Tibial artery (tissue), 4 donors: ENCODE data around the gene RPL35A.
"Not testable (repeated sequence)": the region's sequence is repeated elsewhere in the genome, so short reads cannot be mapped to it uniquely, and the experiment has no call there.

ENCODE experiments used
- DNase-seq, 2 donors: peaks; one replicate each; pipeline ENCODE4 v3.0.0-alpha.2; 2019
- H3K27ac ChIP-seq, 2 donors: fragments of 200-600 bp; sonication (generic) in 1 of 2; 1 replicate in 1 of 2; 2 replicates in 1 of 2; pipeline ENCODE4 v1.5.1; 2018 to 2019; ENCODE audit warnings: mild to moderate bottlenecking in 1 of 2
- H3K27me3 ChIP-seq, 2 donors: fragments of 200-600 bp; sonication (generic) in 1 of 2; one replicate each; pipeline versions ENCODE4 v1.5.1 to v1.6.0; 2016 to 2019
- H3K36me3 ChIP-seq, 3 donors: fragments of 200-600 bp; sonication (generic) in 2 of 3; one replicate each; pipeline ENCODE4 v1.5.1; 2016 to 2019; ENCODE audit warnings: mild to moderate bottlenecking in 2 of 3
- H3K4me1 ChIP-seq, 4 donors: fragments of 200-600 bp; sonication (generic) in 2 of 4; 1 replicate in 3 of 4; 2 replicates in 1 of 4; pipeline ENCODE4 v1.5.1; 2016 to 2019
- H3K4me3 ChIP-seq, 2 donors: fragments of 200-600 bp; sonication (generic) in 1 of 2; 1 replicate in 1 of 2; 2 replicates in 1 of 2; pipeline ENCODE4 v1.5.1; 2018 to 2019; ENCODE audit warnings: mild to moderate bottlenecking in 2 of 2
- H3K9me3 ChIP-seq, 3 donors: fragments of 200-600 bp; sonication (generic) in 1 of 3; one replicate each; pipeline ENCODE4 v1.5.1; 2016 to 2019
- CTCF ChIP-seq, 2 experiments: fragments of 200-600 bp in 1 of 2; fragments of 450-650 bp in 1 of 2; IDR thresholded peaks; one replicate each; pipeline ENCODE4 v1.5.1; 2017 to 2019; ENCODE audit warnings: antibody characterized with exemption in 2 of 2, mild to moderate bottlenecking in 1 of 2, moderate library complexity in 1 of 2
- intact Hi-C: fragments of 100-400 bp; cut with DNase I; formaldehyde crosslinking; loops from one replicate; pipeline ENCODE4 v1.15.0; 2023; ENCODE audit warnings: low total_unique reads

Gene RPL35A

GRCh38 chr3:197955892-197956477 is 6.0 kb downstream of the RPL35A start:
- no peak for TF ChIP-seq CTCF (IDR thresholded peaks at IDR 0.05)
- Histone ChIP-seq H3K4me3 (no peak overlapping the region), H3K4me1 (peaks cover 0 to 46% (median 34%) of the 10 kb centered on the region in 4 donors), H3K36me3 (peaks cover 49 to 65% (median 55%) of the 10 kb centered on the region in 3 donors), H3K27ac (no peak overlapping the region), H3K27me3 (no peaks in the 10 kb centered on the region), H3K9me3 (no peaks in the 10 kb centered on the region)
- intact Hi-C loops, result no loop called here
- no peak for DNase-seq

DNA sequence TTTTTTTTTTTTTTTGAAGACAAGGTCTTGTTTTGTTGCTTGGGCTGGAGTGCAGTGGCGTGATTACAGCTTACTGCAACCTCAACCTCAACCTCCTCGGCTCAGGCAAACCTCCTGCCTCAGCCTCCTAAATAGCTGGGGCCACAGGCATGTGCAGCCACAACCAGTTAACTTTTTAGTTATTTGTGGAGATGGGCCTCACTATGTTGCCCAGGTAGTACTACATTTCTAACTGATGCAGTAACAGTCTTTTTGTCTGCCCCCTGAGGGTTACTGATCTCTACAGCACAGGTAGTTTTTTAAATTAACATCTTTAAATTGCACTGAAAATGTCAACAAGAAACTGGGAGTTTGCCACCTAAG is 6.6 kb downstream of the RPL35A start:
- Histone ChIP-seq H3K27ac (no peak overlapping the region), H3K4me1 (peaks cover 0 to 46% (median 33%) of the 10 kb centered on the region in 4 donors), H3K36me3 (peaks cover 44 to 59% (median 51%) of the 10 kb centered on the region in 3 donors), H3K4me3 (no peak overlapping the region), H3K9me3 (no peaks in the 10 kb centered on the region), H3K27me3 (no peaks in the 10 kb centered on the region)
- no peak for TF ChIP-seq CTCF (IDR thresholded peaks at IDR 0.05)
- intact Hi-C loops, result no loop called here
- no peak for DNase-seq

- Histone ChIP-seq H3K4me1 (peaks cover 0 to 34% (median 23%) of the 10 kb centered on the region in 4 donors), H3K27me3 (no peaks in the 10 kb centered on the region), H3K4me3 (no peak overlapping the region), H3K27ac (peak overlapping the region in 1 of 2 donors; percentile 1), H3K9me3 (no peaks in the 10 kb centered on the region), H3K36me3 (peaks cover 33 to 48% (median 39%) of the 10 kb centered on the region in 3 donors)
- intact Hi-C loops, result no loop called here
- no peak for DNase-seq
- no peak for TF ChIP-seq CTCF (IDR thresholded peaks at IDR 0.05)
Observed at GRCh38 chr3:197957790-197958133, 7.8 kb downstream of the RPL35A start.

- H3K27ac ChIP-seq, result peak overlapping the region in 1 of 2 donors; percentile 1
- H3K9me3 ChIP-seq, result no peaks in the 10 kb centered on the region
- intact Hi-C loops, result no loop called here
Observed at GRCh38 chr3:197958346-197958745, 8.4 kb downstream of the RPL35A start.

GRCh38 chr3:197958848-197959247 is 8.9 kb downstream of the RPL35A start:
- H3K9me3 ChIP-seq, H3K4me3 ChIP-seq, H3K27me3 ChIP-seq, DNase-seq, intact Hi-C loops: not testable (repeated sequence)
- Histone ChIP-seq H3K36me3 (peaks cover 23 to 37% (median 28%) of the 10 kb centered on the region in 3 donors), H3K4me1 (peaks cover 0 to 24% (median 14%) of the 10 kb centered on the region in 4 donors), H3K27ac (peak overlapping the region; percentile 66 to 73)

More at GRCh38 chr3:197958346-197958745, 8.4 kb downstream of the RPL35A start:
- Histone ChIP-seq H3K4me1 (peaks cover 0 to 29% (median 18%) of the 10 kb centered on the region in 4 donors), H3K4me3 (no peak overlapping the region), H3K36me3 (peaks cover 28 to 42% (median 33%) of the 10 kb centered on the region in 3 donors), H3K27me3 (no peaks in the 10 kb centered on the region)
- no peak for DNase-seq
- TF ChIP-seq CTCF (IDR thresholded peaks at IDR 0.05), result no peak

DNA sequence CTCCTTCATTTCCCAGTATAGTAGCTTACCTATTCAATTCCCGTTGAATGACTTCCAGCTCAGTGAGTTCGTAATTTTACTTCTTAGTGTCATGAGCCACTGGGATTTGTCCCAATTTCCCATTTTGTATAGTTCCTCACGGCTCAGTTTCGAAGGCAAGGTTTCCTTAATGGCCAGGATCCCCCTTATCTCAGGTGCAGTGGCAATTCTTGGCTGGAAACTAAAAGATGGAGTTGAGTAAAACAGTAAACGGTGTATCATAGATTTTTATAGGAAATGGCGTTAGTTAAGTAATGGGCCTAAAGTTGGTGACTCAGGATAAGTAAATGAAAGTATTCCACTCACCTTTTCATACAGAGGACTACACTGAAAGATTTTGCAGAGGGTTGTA is 9.5 kb downstream of the RPL35A start:
- Histone ChIP-seq H3K27me3 (no peaks in the 10 kb centered on the region), H3K4me1 (peaks cover 0 to 20% (median 13%) of the 10 kb centered on the region in 4 donors), H3K4me3 (peak overlapping the region; percentile 70 to 90), H3K27ac (peak overlapping the region; percentile 66 to 73), H3K36me3 (peaks cover 16 to 31% (median 22%) of the 10 kb centered on the region in 3 donors), H3K9me3 (no peaks in the 10 kb centered on the region)
- TF ChIP-seq CTCF (IDR thresholded peaks at IDR 0.05), result no peak
- intact Hi-C loops, result no loop called here
- no peak for DNase-seq
